SU-DHL-6 (cell line): ENCODE data around the gene MYL10.

Experiments used
- H2AFZ ChIP-seq: fragments of 200-600 bp; sonication (generic); 2 replicates; pipeline ENCODE4 v1.6.1; 2014; ENCODE audit warnings: low read depth, mild to moderate bottlenecking, moderate library complexity, mixed read lengths, antibody characterized with exemption, low read length; ENCODE audit not compliant: severe bottlenecking
- H3F3A ChIP-seq: fragments of 200-600 bp; shearing (Covaris generic); 2 replicates; pipeline ENCODE4 v1.6.0; 2016; ENCODE audit warnings: antibody characterized with exemption, mild to moderate bottlenecking; ENCODE audit not compliant: insufficient read depth
- H3K27ac ChIP-seq: fragments of 200-600 bp; sonication (generic); 2 replicates; pipeline ENCODE4 v1.5.1; 2016; ENCODE audit warnings: low read depth, mild to moderate bottlenecking, low read length, moderate library complexity, mixed read lengths
- H3K27me3 ChIP-seq: fragments of 200-600 bp; sonication (generic), shearing (Covaris generic); 2 replicates; pipeline ENCODE4 v1.6.0; 2014; ENCODE audit warnings: mild to moderate bottlenecking, low read length
- H3K36me3 ChIP-seq: fragments of 200-600 bp; sonication (generic); 2 replicates; pipeline ENCODE4 v1.6.1; 2014; ENCODE audit warnings: mild to moderate bottlenecking, low read length, mixed read lengths
- H3K4me2 ChIP-seq: fragments of 300-600, 200-600 bp; shearing (Covaris generic), sonication (generic); 2 replicates; pipeline ENCODE4 v1.6.0; 2014; ENCODE audit warnings: low read length, low read depth, mild to moderate bottlenecking; ENCODE audit not compliant: poor library complexity, severe bottlenecking
- H3K4me3 ChIP-seq: fragments of 200-600 bp; sonication (generic); 2 replicates; pipeline ENCODE4 v1.5.1; 2014; ENCODE audit warnings: antibody characterized with exemption, low read length, mild to moderate bottlenecking, mixed read lengths; ENCODE audit not compliant: insufficient read depth, poor library complexity, severe bottlenecking
- H3K79me2 ChIP-seq: fragments of 200-600 bp; sonication (generic); 2 replicates; pipeline ENCODE4 v1.6.1; 2014; ENCODE audit warnings: mild to moderate bottlenecking, low read length, moderate library complexity; ENCODE audit not compliant: insufficient read depth
- H3K9ac ChIP-seq: fragments of 200-600 bp; sonication (generic); 2 replicates; pipeline ENCODE4 v1.7.0; 2014; ENCODE audit warnings: mild to moderate bottlenecking, low read length
- H3K9me2 ChIP-seq: fragments of 200-600 bp; sonication (generic); replicated peaks from 2 replicates; pipeline ENCODE4 v1.6.1; 2014; ENCODE audit warnings: low read length; ENCODE audit not compliant: insufficient read depth
- H3K9me3 ChIP-seq: fragments of 200-600 bp; sonication (generic); 2 replicates; pipeline ENCODE4 v1.6.1; 2014; ENCODE audit warnings: low read length, mixed read lengths; ENCODE audit not compliant: insufficient read depth
- H4K20me1 ChIP-seq: fragments of 200-600 bp; sonication (generic); 2 replicates; pipeline ENCODE4 v1.6.1; 2014; ENCODE audit warnings: low read depth, mild to moderate bottlenecking, antibody characterized with exemption, low read length, moderate library complexity, mixed read lengths
- EZH2phosphoT487 ChIP-seq: fragments of 200-600 bp; sonication (generic), shearing (Covaris generic); conservative IDR thresholded peaks from 2 replicates; pipeline ENCODE4 v1.6.1; 2018; ENCODE audit warnings: mild to moderate bottlenecking, antibody characterized with exemption, low read length, moderate library complexity, mixed read lengths
- TF ChIP-seq, protein P1 (sequence below): fragments of 200-600 bp; sonication (generic); IDR thresholded peaks from one replicate; pipeline ENCODE4 v1.5.1; 2017; ENCODE audit warnings: antibody characterized with exemption, mild to moderate bottlenecking, low read length, moderate library complexity; ENCODE audit not compliant: insufficient read depth, poor library complexity, severe bottlenecking

MYL10 gene

DNA sequence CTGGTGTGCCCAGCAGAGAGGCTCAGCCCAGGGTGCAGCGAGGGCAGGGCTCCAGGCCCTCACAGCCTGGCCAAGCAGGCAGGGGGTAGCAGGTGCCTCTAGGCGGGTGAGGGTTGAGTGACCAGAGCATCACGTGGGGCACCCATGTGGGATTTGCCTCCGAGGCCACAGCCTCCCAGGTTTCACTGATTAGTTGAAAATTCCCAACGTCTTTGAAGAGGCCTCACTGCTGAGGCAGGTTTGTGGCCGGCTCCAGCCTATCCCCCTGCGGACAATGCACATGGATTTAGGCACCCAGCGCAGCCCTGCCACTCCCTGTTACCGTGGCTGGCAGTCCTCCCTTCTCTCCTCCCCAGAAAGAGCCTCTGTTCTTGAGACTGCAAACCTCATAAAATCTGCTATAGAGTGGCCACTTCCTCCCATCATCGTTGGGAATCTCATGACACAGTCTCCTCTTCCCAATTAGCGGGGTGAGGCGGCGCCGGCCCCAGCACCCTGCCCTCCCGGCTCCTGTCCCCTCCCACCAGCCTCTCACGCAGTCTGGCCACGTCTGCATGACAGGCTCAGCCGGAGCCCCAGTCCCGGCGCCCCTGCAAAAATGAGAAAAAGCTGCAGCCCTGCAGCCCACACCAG is 10.8 kb downstream of the MYL10 start:
- Histone ChIP-seq H3K4me2 (no peak overlapping the region), H3K4me3 (no peak overlapping the region), H3K27ac (no peak overlapping the region), H3F3A (no peaks in the 10 kb centered on the region), H3K9me2 (no peaks in the 10 kb centered on the region), H3K36me3 (no peaks in the 10 kb centered on the region), H2AFZ (no peak overlapping the region), H3K9ac (no peak overlapping the region), H3K79me2 (no peaks in the 10 kb centered on the region), H3K27me3 (no peaks in the 10 kb centered on the region), H3K9me3 (no peaks in the 10 kb centered on the region), H4K20me1 (no peaks in the 10 kb centered on the region)
- TF ChIP-seq, protein P1, sequence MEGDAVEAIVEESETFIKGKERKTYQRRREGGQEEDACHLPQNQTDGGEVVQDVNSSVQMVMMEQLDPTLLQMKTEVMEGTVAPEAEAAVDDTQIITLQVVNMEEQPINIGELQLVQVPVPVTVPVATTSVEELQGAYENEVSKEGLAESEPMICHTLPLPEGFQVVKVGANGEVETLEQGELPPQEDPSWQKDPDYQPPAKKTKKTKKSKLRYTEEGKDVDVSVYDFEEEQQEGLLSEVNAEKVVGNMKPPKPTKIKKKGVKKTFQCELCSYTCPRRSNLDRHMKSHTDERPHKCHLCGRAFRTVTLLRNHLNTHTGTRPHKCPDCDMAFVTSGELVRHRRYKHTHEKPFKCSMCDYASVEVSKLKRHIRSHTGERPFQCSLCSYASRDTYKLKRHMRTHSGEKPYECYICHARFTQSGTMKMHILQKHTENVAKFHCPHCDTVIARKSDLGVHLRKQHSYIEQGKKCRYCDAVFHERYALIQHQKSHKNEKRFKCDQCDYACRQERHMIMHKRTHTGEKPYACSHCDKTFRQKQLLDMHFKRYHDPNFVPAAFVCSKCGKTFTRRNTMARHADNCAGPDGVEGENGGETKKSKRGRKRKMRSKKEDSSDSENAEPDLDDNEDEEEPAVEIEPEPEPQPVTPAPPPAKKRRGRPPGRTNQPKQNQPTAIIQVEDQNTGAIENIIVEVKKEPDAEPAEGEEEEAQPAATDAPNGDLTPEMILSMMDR: no peak
- TF ChIP-seq EZH2phosphoT487: no peak

DNA sequence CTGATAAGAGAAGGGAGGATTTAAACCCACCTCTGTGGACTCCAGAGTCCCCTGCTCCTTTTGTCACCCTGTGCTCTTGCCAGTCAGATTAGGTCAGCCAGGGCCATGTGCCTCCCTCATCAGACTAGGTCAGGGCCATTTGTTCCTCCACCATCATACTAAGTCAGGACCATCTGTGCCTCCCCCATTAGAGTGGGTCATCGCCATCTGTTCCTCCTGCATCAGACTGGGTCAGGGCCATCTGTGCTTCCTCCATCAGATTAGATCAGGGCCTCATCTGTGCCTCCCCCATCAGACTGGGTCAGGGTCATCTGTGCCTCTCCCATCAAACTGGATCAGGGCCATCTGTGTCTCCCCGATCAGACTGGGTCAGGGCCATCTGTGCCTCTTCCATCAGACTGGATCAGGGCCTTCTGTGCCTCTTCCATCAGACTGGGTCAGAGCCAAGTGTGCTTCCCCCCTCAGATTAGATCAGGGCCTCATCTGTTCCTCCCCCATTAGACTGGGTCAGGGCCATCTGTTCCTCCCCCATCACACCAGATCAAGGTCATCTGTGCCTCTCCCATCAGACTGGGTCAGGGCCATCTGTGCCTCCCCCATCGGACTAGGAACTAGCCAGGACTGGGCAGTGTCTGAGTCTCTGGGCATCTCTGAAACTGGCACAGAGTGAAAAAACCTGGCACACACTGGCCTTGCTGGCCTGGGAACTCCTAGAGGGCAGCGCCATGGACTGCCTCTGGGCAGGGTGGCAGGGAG is 11.5 kb downstream of the MYL10 start:
- Histone ChIP-seq H3K4me2 (no peak overlapping the region), H3F3A (no peaks in the 10 kb centered on the region), H3K9ac (no peak overlapping the region), H3K4me3 (no peak overlapping the region), H3K79me2 (no peaks in the 10 kb centered on the region), H3K9me3 (no peaks in the 10 kb centered on the region), H3K27ac (no peak overlapping the region), H2AFZ (no peak overlapping the region), H3K9me2 (no peaks in the 10 kb centered on the region), H3K36me3 (no peaks in the 10 kb centered on the region), H4K20me1 (no peaks in the 10 kb centered on the region), H3K27me3 (no peaks in the 10 kb centered on the region)
- TF ChIP-seq, protein P1: no peak
- no peak for TF ChIP-seq EZH2phosphoT487

DNA sequence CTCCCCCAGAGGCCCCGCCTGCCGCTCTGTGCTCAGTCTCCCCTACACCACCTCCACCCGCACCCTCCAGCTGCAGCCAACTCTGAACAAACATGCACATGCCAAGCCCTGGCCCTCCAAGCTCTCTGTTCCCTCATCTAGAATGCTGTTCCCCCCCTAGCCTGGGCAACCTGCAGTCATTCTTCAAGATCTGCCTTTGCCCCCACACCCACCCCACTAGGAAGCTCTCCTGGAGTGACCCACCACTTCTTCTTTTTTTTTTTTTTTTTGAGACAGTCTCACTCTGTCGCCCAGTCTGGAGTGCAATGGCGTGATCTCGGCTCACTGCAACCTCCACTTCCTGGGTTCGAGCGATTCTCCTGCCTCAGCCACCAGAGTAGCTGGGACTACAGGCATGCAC is 13.7 kb downstream of the MYL10 start:
- Histone ChIP-seq H2AFZ (no peak overlapping the region), H3K4me3 (no peak overlapping the region), H4K20me1 (no peaks in the 10 kb centered on the region), H3K79me2 (no peaks in the 10 kb centered on the region), H3K4me2 (no peak overlapping the region), H3K27ac (no peak overlapping the region), H3K9me2 (no peaks in the 10 kb centered on the region), H3K9ac (no peak overlapping the region), H3F3A (no peaks in the 10 kb centered on the region), H3K9me3 (no peaks in the 10 kb centered on the region), H3K27me3 (no peaks in the 10 kb centered on the region), H3K36me3 (no peaks in the 10 kb centered on the region)
- TF ChIP-seq EZH2phosphoT487: no peak
- TF ChIP-seq, protein P1: no peak
